A549 (cell line): ENCODE results near the gene EMID1. TPM values are rescaled to one million over a fixed set of nuclear protein-coding genes. Genes with fewer than 3 reads are reported as not detected.

Source experiments
- ATAC-seq, 2 experiments: fragments of 200-7000 bp in 1 of 2; fragments of >200 bp in 1 of 2; cut with Nextera tagmentation in 1 of 2; cut with Tn5 transposase in 1 of 2; 3 replicates each; pipeline versions ENCODE4 v1.8.0 to v1.9.1; 2018 to 2020; ENCODE audit warnings: mild to moderate bottlenecking in 1 of 2, moderate library complexity in 1 of 2
- CTCF ChIA-PET: fragments of 300-600 bp; sonication (Branson Sonifier 250); formaldehyde crosslinking; extraction: SDS; loops from one replicate; lab custom pipeline; 2021; ENCODE audit warnings: antibody characterized with exemption, inconsistent platforms; lab: Yijun Ruan, JAX
- POLR2A ChIA-PET: fragments of 350-600 bp; formaldehyde crosslinking; extraction: SDS; loops from one replicate; lab custom pipeline; 2021; ENCODE audit warnings: antibody characterized with exemption, inconsistent platforms; lab: Yijun Ruan, JAX
- DNase-seq, 2 experiments: peaks; one replicate each; pipeline versions ENCODE4 v3.0.0 to v3.0.0-alpha.2; 2011 to 2016; ENCODE audit warnings: low read depth in 1 of 2, low spot score in 1 of 2
- FAIRE-seq: peaks from 2 replicates; lab custom pipeline; 2011; peaks lifted over from hg19 to GRCh38; lab: Jason Lieb, UNC
- H3K27ac ChIP-seq, 2 experiments: fragments of >200 bp; sonication (Bioruptor Twin); formaldehyde crosslinking; 3 replicates each; pipeline ENCODE4 v1.5.1; 2016 to 2017
- H3K4me1 ChIP-seq: fragments of >200 bp; sonication (Bioruptor Twin); formaldehyde crosslinking; 3 replicates; pipeline ENCODE4 v1.6.1; 2016
- H3K4me2 ChIP-seq: fragments of >200 bp; sonication (Bioruptor Twin); formaldehyde crosslinking; 3 replicates; pipeline ENCODE4 v1.6.1; 2016
- H3K4me3 ChIP-seq: fragments of >200 bp; sonication (Bioruptor Twin); formaldehyde crosslinking; 3 replicates; pipeline ENCODE4 v1.5.1; 2016
- H3K9me3 ChIP-seq: fragments of >200 bp; sonication (Bioruptor Twin); formaldehyde crosslinking; 3 replicates; pipeline ENCODE4 v1.6.1; 2016
- BCL3 ChIP-seq: fragments of >200 bp; sonication (Bioruptor Twin); formaldehyde crosslinking; IDR thresholded peaks from 3 replicates; pipeline ENCODE4 v1.6.1; 2016
- CEBPB ChIP-seq, 2 experiments: fragments of >200 bp in 1 of 2; sonication (Bioruptor Twin) in 1 of 2; formaldehyde crosslinking in 1 of 2; IDR thresholded peaks; 2 replicates each; pipeline ENCODE4 v1.6.1; 2012 to 2016
- CTCF ChIP-seq: fragments of >200 bp; sonication (Bioruptor Twin); formaldehyde crosslinking; IDR thresholded peaks from 3 replicates; pipeline ENCODE4 v1.5.1; 2016
- E2F6 ChIP-seq: IDR thresholded peaks from 2 replicates; pipeline ENCODE4 v1.6.1; 2012; ENCODE audit warnings: low read depth, borderline replicate concordance
- EHF ChIP-seq: fragments of 250-450 bp; sonication (Bioruptor Pico); IDR thresholded peaks from 2 replicates; pipeline ENCODE4 v1.5.0; 2020; ENCODE audit warnings: mild to moderate bottlenecking
- FOSL2 ChIP-seq, 2 experiments: fragments of 450-650 bp in 1 of 2; fragments of >200 bp in 1 of 2; sonication (Bioruptor Twin) in 1 of 2; formaldehyde crosslinking; IDR thresholded peaks; 2 replicates each; pipeline versions ENCODE4 v1.5.0 to v1.6.1; 2016 to 2020; ENCODE audit warnings: mild to moderate bottlenecking in 1 of 2, moderate library complexity in 1 of 2
- GATA3 ChIP-seq: IDR thresholded peaks from 2 replicates; pipeline ENCODE4 v1.6.1; 2012; ENCODE audit warnings: borderline replicate concordance
- HDAC2 ChIP-seq: fragments of 200-600 bp; sonication (generic); IDR thresholded peaks from 2 replicates; pipeline ENCODE4 v1.6.1; 2016
- HEYL ChIP-seq: fragments of 250-450 bp; sonication (Bioruptor Pico); IDR thresholded peaks from 2 replicates; pipeline ENCODE4 v1.8.0; 2021; ENCODE audit warnings: mild to moderate bottlenecking, moderate library complexity
- HOXB13 ChIP-seq: fragments of 250-450 bp; sonication (Bioruptor Pico); IDR thresholded peaks from 2 replicates; pipeline ENCODE4 v1.5.0; 2020; ENCODE audit warnings: low read depth, mild to moderate bottlenecking, moderate library complexity
- HOXB5 ChIP-seq: fragments of 250-450 bp; sonication (Bioruptor Pico); IDR thresholded peaks from 2 replicates; pipeline ENCODE4 v1.5.0; 2020; ENCODE audit warnings: mild to moderate bottlenecking, moderate library complexity
- JUN ChIP-seq, 2 experiments: fragments of >200 bp; sonication (Bioruptor Twin); formaldehyde crosslinking; IDR thresholded peaks; 2 replicates in 1 of 2; 3 replicates in 1 of 2; pipeline ENCODE4 v1.6.1; 2016 to 2017
- JUNB ChIP-seq: fragments of >200 bp; sonication (Bioruptor Twin); formaldehyde crosslinking; IDR thresholded peaks from 2 replicates; pipeline ENCODE4 v1.6.1; 2016
- MAX ChIP-seq: IDR thresholded peaks from 2 replicates; pipeline ENCODE4 v1.6.1; 2012
- NPAS2 ChIP-seq: fragments of 250-450 bp; sonication (Bioruptor Pico); IDR thresholded peaks from 2 replicates; pipeline ENCODE4 v1.8.0; 2022; ENCODE audit warnings: mild to moderate bottlenecking, moderate library complexity, borderline replicate concordance
- PBX3 ChIP-seq: IDR thresholded peaks from 2 replicates; pipeline ENCODE4 v1.6.1; 2012
- POLR2A ChIP-seq: IDR thresholded peaks from 2 replicates; pipeline ENCODE4 v1.6.1; 2012; ENCODE audit warnings: mild to moderate bottlenecking, low read length
- POLR2AphosphoS2 ChIP-seq: conservative IDR thresholded peaks from 2 replicates; pipeline ENCODE4 v1.6.1; 2012; ENCODE audit warnings: low read length, improper control_type of control experiment, inconsistent platforms
- RAD21 ChIP-seq, 2 experiments: fragments of >200 bp in 1 of 2; sonication (Bioruptor Twin) in 1 of 2; formaldehyde crosslinking in 1 of 2; IDR thresholded peaks in 1 of 2; conservative IDR thresholded peaks in 1 of 2; 2 replicates in 1 of 2; 3 replicates in 1 of 2; pipeline ENCODE4 v1.6.1; 2012 to 2018; ENCODE audit warnings: inconsistent platforms in 1 of 2
- REST ChIP-seq: fragments of 200-600 bp; sonication (generic); IDR thresholded peaks from 2 replicates; pipeline ENCODE4 v1.6.1; 2016; ENCODE audit warnings: antibody characterized with exemption, mild to moderate bottlenecking, moderate library complexity
- TFCP2L1 ChIP-seq: fragments of 250-450 bp; sonication (Bioruptor Pico); IDR thresholded peaks from 2 replicates; pipeline ENCODE4 v1.5.0; 2021; ENCODE audit warnings: mild to moderate bottlenecking
- TP53 ChIP-seq: fragments of 250-450 bp; sonication (Bioruptor Pico); IDR thresholded peaks from 2 replicates; pipeline ENCODE4 v1.5.0; 2021; ENCODE audit warnings: mild to moderate bottlenecking, moderate library complexity
- ZC3H11A ChIP-seq: fragments of 450-650 bp; IDR thresholded peaks from 2 replicates; pipeline ENCODE4 v1.6.1; 2014; ENCODE audit warnings: antibody characterized with exemption, mild to moderate bottlenecking
- ZFP36 ChIP-seq: fragments of 450-650 bp; IDR thresholded peaks from 2 replicates; pipeline ENCODE4 v1.6.1; 2014; ENCODE audit warnings: borderline replicate concordance; ENCODE audit not compliant: partially characterized antibody
- ZSCAN20 ChIP-seq: fragments of 250-450 bp; sonication (Bioruptor Pico); IDR thresholded peaks from 2 replicates; pipeline ENCODE4 v1.8.0; 2022; ENCODE audit warnings: mild to moderate bottlenecking, moderate library complexity
- WGBS: methylation state at CpG from one replicate; pipeline ENCODE4 v1.1.6; 2017; ENCODE audit errors: missing lambda C conversion rate; 5-methylcytosine and 5-hydroxymethylcytosine counted together
- polyA plus RNA-seq, 4 experiments: library from polyadenylated mRNA; depleted of rRNA in 3 of 4; stranded (reverse); fragments of >200 nt; fragmentation: RNase III in 1 of 4; extraction: RNeasy Plus Mini Kit Qiagen cat#74134 plus additional on column Dnase treatment in 1 of 4; gene quantifications; 2 replicates in 3 of 4; 3 replicates in 1 of 4; pipeline ENCODE4 v1.2.3, GENCODE V29; 2011 to 2017

The EMID1 gene
- polyA plus RNA-seq, 2 of the 4 experiments (the other 2 are of a cell fraction): 0.28 TPM

- CTCF ChIA-PET: interaction anchor here (1.2 kb wide), 1 partner anchor 10 kb away, joined by 3 read pairs; the partner anchor contains the start of gene EMID1
- POLR2A ChIA-PET: no interaction called here
Measured at GRCh38 chr22:29195964-29196666, 9.6 kb upstream of the EMID1 start.

GRCh38 chr22:29197096-29197495 is 8.6 kb upstream of the EMID1 start:
- FAIRE-seq: no peak
- H3K4me2 ChIP-seq: no peak overlapping the region
- POLR2A ChIA-PET: no interaction called here
- no peak for DNase-seq
- no peaks in the 10 kb centered on the region for H3K4me1 ChIP-seq
- H3K27ac ChIP-seq: no peak overlapping the region
- H3K9me3 ChIP-seq: no peaks in the 10 kb centered on the region
- H3K4me3 ChIP-seq: no peak overlapping the region
- CTCF ChIA-PET: interaction anchor here (0.7 to 2.0 kb wide), 6 partner anchors 12 to 162 kb away, joined by 3 to 5 read pairs (median 3); no protein-coding TSS in a partner anchor
- WGBS: 74% methylated on average over 3 of the region's 3 CpGs
- no peak for ATAC-seq
- TF ChIP-seq BCL3: no peak
- TF ChIP-seq ZSCAN20 (CRISPR knock-in tag): no peak
- no peak for TF ChIP-seq REST
- no peak for TF ChIP-seq ZC3H11A
- TF ChIP-seq HEYL (CRISPR knock-in tag): no peak
- no peak for TF ChIP-seq HDAC2
- no peak for TF ChIP-seq E2F6
- TF ChIP-seq MAX: no peak

More at GRCh38 chr22:29195964-29196666, 9.6 kb upstream of the EMID1 start:
- TF ChIP-seq JUN (IDR thresholded peaks at IDR 0.05) (no peak), EHF (no peak), GATA3 (no peak), RAD21 (conservative IDR thresholded peaks at IDR 0.05 in 1 of 2, IDR thresholded peaks at IDR 0.05 in 1 of 2) (no peak), ZFP36 (no peak), TFCP2L1 (no peak), TP53 (CRISPR knock-in tag) (no peak), CEBPB (IDR thresholded peaks at IDR 0.05) (no peak), HOXB5 (CRISPR knock-in tag) (no peak), HOXB13 (CRISPR knock-in tag) (no peak), POLR2A (no peak), PBX3 (no peak), E2F6 (no peak), BCL3 (no peak), JUNB (no peak), NPAS2 (CRISPR knock-in tag) (no peak), POLR2AphosphoS2 (no peak), FOSL2 (IDR thresholded peaks at IDR 0.05) (no peak), FOSL2 (CRISPR knock-in tag; IDR thresholded peaks at IDR 0.05) (no peak), CTCF (no peak)
- H3K9me3 ChIP-seq: no peaks in the 10 kb centered on the region
- H3K4me3 ChIP-seq: no peak overlapping the region
- WGBS: 82% methylated on average over 7 of the region's 10 CpGs
- DNase-seq: no peak
- no peak for ATAC-seq
- no peaks in the 10 kb centered on the region for H3K4me1 ChIP-seq
- H3K4me2 ChIP-seq: no peak overlapping the region
- no peak overlapping the region for H3K27ac ChIP-seq
- FAIRE-seq: no peak
